BLaER1 (cell line): ENCODE results near the gene GGT5.
"Not testable (repeated sequence)": the region's sequence is repeated elsewhere in the genome, so short reads cannot be mapped to it uniquely, and the experiment has no call there.

ENCODE experiments used
- H3K27ac ChIP-seq: shearing (Covaris generic); formaldehyde crosslinking; 2 replicates; pipeline ENCODE4 v1.8.1; 2022
- H3K27me3 ChIP-seq: shearing (Covaris generic); formaldehyde crosslinking; 2 replicates; pipeline ENCODE4 v1.8.1; 2022
- H3K36me3 ChIP-seq: shearing (Covaris generic); formaldehyde crosslinking; 2 replicates; pipeline ENCODE4 v1.8.1; 2022
- H3K4me1 ChIP-seq: shearing (Covaris generic); formaldehyde crosslinking; 2 replicates; pipeline ENCODE4 v1.8.1; 2022
- H3K4me2 ChIP-seq: shearing (Covaris generic); formaldehyde crosslinking; 2 replicates; pipeline ENCODE4 v1.8.1; 2022
- H3K4me3 ChIP-seq: shearing (Covaris generic); formaldehyde crosslinking; 2 replicates; pipeline ENCODE4 v1.8.1; 2022
- H3K9ac ChIP-seq: shearing (Covaris generic); formaldehyde crosslinking; 2 replicates; pipeline ENCODE4 v1.8.1; 2022
- H3K9me3 ChIP-seq: shearing (Covaris generic); formaldehyde crosslinking; 2 replicates; pipeline ENCODE4 v1.8.1; 2022
- H4K20me1 ChIP-seq: shearing (Covaris generic); formaldehyde crosslinking; 2 replicates; pipeline ENCODE4 v1.8.1; 2022
- Cebpa-rat ChIP-seq: shearing (Covaris generic); IDR thresholded peaks from 2 replicates; pipeline ENCODE4 v1.8.1; 2022

Gene GGT5

GRCh38 chr22:24282401-24282800 is 37.5 kb upstream of the GGT5 start:
- H3K27ac ChIP-seq = no peak overlapping the region
- no peak overlapping the region for H3K4me3 ChIP-seq
- no peak overlapping the region for H3K4me2 ChIP-seq
- TF ChIP-seq Cebpa-rat = no peak
- H3K4me1 ChIP-seq = peaks cover 40% of the 10 kb centered on the region
- peaks cover 15% of the 10 kb centered on the region; the same call in 1 of the 2 replicates for H3K36me3 ChIP-seq
- H3K9ac ChIP-seq = no peak overlapping the region
- H3K27me3 ChIP-seq = no peaks in the 10 kb centered on the region
- H4K20me1 ChIP-seq = peaks cover 76% of the 10 kb centered on the region
- no peaks in the 10 kb centered on the region for H3K9me3 ChIP-seq

GRCh38 chr22:24280363-24280762 is 35.5 kb upstream of the GGT5 start:
- not testable (repeated sequence) for H3K4me3 ChIP-seq, H3K9ac ChIP-seq, H3K27me3 ChIP-seq, H3K9me3 ChIP-seq, H3K27ac ChIP-seq
- peak overlapping the region; percentile 9; the same call in 1 of the 2 replicates for H3K4me2 ChIP-seq
- H3K4me1 ChIP-seq = peaks cover 24% of the 10 kb centered on the region
- peaks cover 69% of the 10 kb centered on the region for H4K20me1 ChIP-seq
- H3K36me3 ChIP-seq = 0 out of 2 replicates have a peak, but pooled peaks cover 14% of the 10 kb centered on the region

DNA sequence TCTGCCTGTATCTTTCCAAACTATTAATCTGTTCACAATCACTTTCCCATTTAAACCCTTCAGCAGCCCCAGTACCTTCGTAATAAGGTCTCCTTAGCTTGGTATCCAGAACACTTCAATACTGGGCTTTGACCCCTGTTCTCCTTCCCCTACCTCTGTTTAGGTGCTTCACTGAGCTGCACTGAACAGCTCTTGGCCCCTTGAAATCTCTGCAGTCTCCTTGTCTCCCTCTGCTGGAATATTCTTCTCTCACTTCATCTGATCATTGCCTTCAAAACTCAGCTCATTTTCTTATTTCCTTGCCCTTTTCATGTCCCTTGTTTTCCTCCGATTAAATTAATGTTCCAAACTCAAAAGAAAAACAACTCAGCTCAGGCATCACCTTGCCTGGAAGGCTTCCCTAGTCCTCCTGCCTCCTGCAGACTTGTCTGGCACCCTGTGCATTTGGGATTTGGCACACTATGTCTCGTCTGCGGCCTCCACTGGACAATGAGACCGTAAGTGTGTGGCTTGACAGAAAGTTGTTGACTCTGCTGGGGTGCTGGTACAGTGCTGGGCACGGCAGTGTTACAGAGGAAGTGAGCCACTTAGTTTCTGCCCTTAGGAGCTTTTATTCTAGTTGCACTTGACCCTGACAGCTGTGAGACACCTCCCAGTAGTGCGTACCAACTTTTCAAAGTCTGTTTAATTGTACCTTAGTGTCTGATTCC is 30.0 kb upstream of the GGT5 start:
- H3K27ac ChIP-seq, H3K4me3 ChIP-seq, H3K27me3 ChIP-seq, H3K9me3 ChIP-seq, H3K4me2 ChIP-seq, H3K9ac ChIP-seq: not testable (repeated sequence)
- Histone ChIP-seq H3K36me3 (0 out of 2 replicates have a peak, but pooled peaks cover 11% of the 10 kb centered on the region), H4K20me1 (peaks cover 58% of the 10 kb centered on the region), H3K4me1 (peaks cover 38% of the 10 kb centered on the region)

DNA sequence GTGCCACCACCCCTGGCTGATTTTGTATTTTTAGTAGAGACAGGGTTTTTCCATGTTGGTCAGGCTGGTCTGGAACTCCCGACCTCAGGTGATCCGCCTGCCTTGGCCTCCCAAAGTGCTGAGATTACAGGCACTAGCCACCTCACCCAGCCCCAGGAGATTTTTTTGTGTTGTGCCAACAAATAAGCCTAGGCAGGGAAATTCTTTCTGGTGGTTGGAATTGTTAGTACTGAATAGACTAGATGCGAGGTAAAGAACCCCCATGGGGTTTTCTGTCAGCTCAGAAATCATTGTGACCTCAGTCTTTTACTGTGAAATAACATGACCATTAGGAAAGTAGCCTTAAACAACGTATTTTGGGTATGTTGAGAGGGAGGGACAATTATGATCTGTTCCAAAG is 29.0 kb upstream of the GGT5 start:
- H3K27me3 ChIP-seq = not testable (repeated sequence)
- Histone ChIP-seq H4K20me1 (peaks cover 49% of the 10 kb centered on the region), H3K9ac (peak overlapping the region; percentile 28; the same call in 1 of the 2 replicates)

DNA sequence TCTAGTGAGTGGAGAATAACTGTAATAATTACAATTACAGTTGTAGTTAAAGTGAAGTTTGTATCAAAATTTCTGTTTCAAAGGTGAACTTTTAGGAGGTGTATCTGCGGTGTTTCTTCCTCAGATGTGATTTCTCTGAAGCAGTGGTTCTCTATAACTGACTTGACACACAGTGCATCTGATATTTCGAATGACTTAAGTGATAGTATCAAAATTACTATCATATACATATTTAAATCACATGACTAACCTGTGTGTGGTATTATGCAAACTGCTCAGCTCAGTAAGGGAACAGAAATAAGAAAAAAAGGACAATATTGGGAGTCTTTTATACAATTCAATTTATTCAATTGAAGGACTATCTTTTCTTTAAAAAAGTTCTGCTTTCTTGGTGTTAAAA is 28.1 kb upstream of the GGT5 start:
- Histone ChIP-seq H3K4me2 (peak overlapping the region; percentile 84), H4K20me1 (peaks cover 49% of the 10 kb centered on the region), H3K4me1 (peaks cover 51% of the 10 kb centered on the region)
- not testable (repeated sequence) for H3K9ac ChIP-seq, H3K27ac ChIP-seq, H3K36me3 ChIP-seq, H3K4me3 ChIP-seq, H3K27me3 ChIP-seq, H3K9me3 ChIP-seq

More for the DNA sequence above, 29.0 kb upstream of the GGT5 start:
- not testable (repeated sequence) for H3K27ac ChIP-seq, H3K9me3 ChIP-seq, H3K36me3 ChIP-seq, H3K4me3 ChIP-seq
- H3K4me1 ChIP-seq = peaks cover 44% of the 10 kb centered on the region
- H3K4me2 ChIP-seq = peak overlapping the region; percentile 84

GRCh38 chr22:24271386-24271854 is 26.5 kb upstream of the GGT5 start:
- H3K27me3 ChIP-seq = no peaks in the 10 kb centered on the region
- peak overlapping the region; percentile 84 for H3K4me2 ChIP-seq
- TF ChIP-seq Cebpa-rat = no peak
- H3K4me3 ChIP-seq = peak overlapping the region; percentile 90
- peaks cover 49% of the 10 kb centered on the region for H4K20me1 ChIP-seq
- no peaks in the 10 kb centered on the region for H3K9me3 ChIP-seq
- H3K36me3 ChIP-seq = 0 out of 2 replicates have a peak, but pooled peaks cover 5% of the 10 kb centered on the region
- H3K27ac ChIP-seq = peak overlapping the region; percentile 96
- peak overlapping the region; percentile 96 for H3K9ac ChIP-seq
- peaks cover 54% of the 10 kb centered on the region for H3K4me1 ChIP-seq

DNA sequence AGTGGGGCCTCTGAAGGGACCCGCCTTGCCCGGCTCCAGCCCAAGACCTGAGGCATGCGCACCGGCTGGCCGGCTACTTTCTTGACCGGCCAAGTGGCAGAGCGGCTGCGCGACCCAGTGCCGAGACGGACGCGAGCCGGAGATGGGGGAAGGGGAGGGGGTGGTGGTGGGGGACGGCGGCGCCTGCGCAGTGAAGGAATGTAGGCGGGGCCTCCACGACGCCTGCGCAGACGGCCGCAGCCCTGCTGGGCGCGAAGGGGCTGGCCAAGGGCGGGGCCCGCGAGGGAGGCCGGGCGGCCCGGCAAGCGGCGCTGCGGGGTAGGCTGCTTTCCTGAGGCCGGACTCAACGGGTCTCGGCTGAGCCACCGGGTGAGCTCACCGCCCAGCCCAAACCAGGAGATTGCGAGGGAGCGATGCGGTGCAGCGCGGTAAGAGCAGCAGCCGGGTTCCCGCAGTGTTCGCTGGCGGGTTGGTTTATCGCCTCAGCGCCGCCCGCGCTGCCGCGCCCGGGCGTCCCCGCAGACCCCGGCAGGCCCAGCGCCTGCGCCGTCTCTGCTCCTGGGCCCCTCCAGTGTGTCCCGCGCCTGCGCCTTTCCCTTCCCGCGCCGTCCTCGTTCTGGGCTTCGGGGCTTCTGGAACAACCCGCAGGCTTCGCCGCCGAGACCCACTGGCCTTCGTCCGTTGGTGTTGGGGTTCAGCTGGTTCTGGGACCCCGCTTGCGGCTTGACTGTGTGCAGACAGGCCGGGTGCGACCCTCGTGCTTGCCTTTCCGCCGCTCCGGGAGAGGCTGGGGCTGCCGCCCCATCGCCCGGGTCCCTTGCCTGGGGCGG is 25.9 kb upstream of the GGT5 start, which contains the start of gene SPECC1L:
Gene SPECC1L (plus strand): TSS at position 276 of the 830 bp plus-strand sequence. CDS start 31,401 bp downstream, outside the sequence.
- Histone ChIP-seq H3K4me1 (peaks cover 61% of the 10 kb centered on the region), H3K27me3 (no peaks in the 10 kb centered on the region), H3K4me3 (peak within 1 kb of the TSS; percentile 90), H3K9ac (peak within 1 kb of the TSS; percentile 96), H3K36me3 (no peaks in the 10 kb centered on the region), H3K4me2 (peak within 1 kb of the TSS; percentile 84), H3K27ac (peak within 1 kb of the TSS; percentile 96), H3K9me3 (no peaks in the 10 kb centered on the region), H4K20me1 (peaks cover 42% of the 10 kb centered on the region)
- no peak for TF ChIP-seq Cebpa-rat

GRCh38 chr22:24266495-24266894 is 21.6 kb upstream of the GGT5 start:
- not testable (repeated sequence) for H3K36me3 ChIP-seq, H3K9ac ChIP-seq, H3K27ac ChIP-seq, H3K9me3 ChIP-seq, H3K27me3 ChIP-seq, H4K20me1 ChIP-seq, H3K4me3 ChIP-seq
- H3K4me1 ChIP-seq = peaks cover 60% of the 10 kb centered on the region
- peak overlapping the region; percentile 70; the same call in 1 of the 2 replicates for H3K4me2 ChIP-seq

- no peaks in the 10 kb centered on the region for H3K27me3 ChIP-seq
- H3K9me3 ChIP-seq = no peaks in the 10 kb centered on the region
- no peaks in the 10 kb centered on the region for H4K20me1 ChIP-seq
- peak overlapping the region; percentile 70 for H3K4me2 ChIP-seq
- no peak for TF ChIP-seq Cebpa-rat
- H3K27ac ChIP-seq = no peak overlapping the region
- peaks cover 62% of the 10 kb centered on the region for H3K4me1 ChIP-seq
- no peaks in the 10 kb centered on the region for H3K36me3 ChIP-seq
- no peak overlapping the region for H3K4me3 ChIP-seq
- no peak overlapping the region for H3K9ac ChIP-seq
Measured at GRCh38 chr22:24265734-24266133, 20.9 kb upstream of the GGT5 start.

DNA sequence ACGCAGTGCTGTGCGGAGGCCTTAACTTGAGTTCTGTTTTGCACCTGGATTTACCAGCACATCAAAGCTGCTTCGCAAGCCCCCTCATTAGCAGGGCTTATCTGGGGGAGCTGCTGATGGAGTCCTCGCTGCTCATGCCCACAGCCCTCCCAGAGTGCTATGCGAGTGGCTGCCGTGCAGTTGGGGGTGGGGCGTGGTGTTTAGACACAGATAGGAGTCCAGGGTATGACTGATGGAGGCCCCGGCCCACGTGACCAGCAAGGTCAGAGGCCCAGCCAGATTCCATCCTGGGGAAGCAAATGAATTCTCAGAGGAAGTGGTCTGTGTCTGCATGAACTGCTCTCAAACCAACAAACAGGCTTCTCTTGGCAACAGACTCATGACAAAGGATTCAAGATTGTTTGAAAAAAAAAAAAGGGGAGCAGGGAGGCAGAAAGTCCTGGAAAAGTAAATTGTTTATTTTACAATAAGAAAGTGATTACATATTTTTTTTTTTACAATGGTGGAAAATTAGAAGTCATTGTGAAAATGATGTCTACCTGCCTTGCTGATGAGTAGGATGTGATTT is 19.5 kb upstream of the GGT5 start:
- peak overlapping the region; percentile 70 for H3K4me2 ChIP-seq
- not testable (repeated sequence) for H3K36me3 ChIP-seq, H3K27me3 ChIP-seq, H3K9me3 ChIP-seq, H4K20me1 ChIP-seq, H3K9ac ChIP-seq, H3K4me3 ChIP-seq
- peak overlapping the region; percentile 64 for H3K27ac ChIP-seq
- peaks cover 57% of the 10 kb centered on the region for H3K4me1 ChIP-seq

GRCh38 chr22:24263479-24263878 is 18.6 kb upstream of the GGT5 start:
- not testable (repeated sequence) for H3K9me3 ChIP-seq, H3K4me3 ChIP-seq, H3K27ac ChIP-seq, H4K20me1 ChIP-seq, H3K36me3 ChIP-seq, H3K9ac ChIP-seq, H3K4me2 ChIP-seq, H3K27me3 ChIP-seq
- peaks cover 51% of the 10 kb centered on the region for H3K4me1 ChIP-seq

GRCh38 chr22:24262185-24262749 is 17.4 kb upstream of the GGT5 start:
- not testable (repeated sequence) for H3K36me3 ChIP-seq, H3K9ac ChIP-seq

DNA sequence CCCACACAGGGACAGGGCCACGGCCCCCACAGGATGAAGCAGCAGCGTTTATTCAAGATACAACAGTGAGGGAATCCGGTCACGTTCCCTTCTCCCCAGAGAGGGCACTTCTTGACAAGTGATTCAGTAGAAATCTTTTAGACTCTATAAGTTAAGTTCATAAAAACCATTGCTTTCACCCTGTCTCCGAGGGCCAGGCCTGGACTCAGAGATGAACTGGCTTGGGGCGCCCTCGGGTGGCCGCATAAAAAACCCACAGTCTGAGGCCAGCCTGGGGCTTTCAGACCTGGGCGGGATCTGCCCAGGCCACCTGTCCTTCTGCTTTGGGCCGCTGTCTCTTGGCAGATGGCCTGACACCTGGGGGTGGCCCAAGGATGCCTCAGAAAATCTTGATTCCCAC is 14.6 kb upstream of the GGT5 start:
- not testable (repeated sequence) for H4K20me1 ChIP-seq, H3K4me3 ChIP-seq, H3K9me3 ChIP-seq, H3K36me3 ChIP-seq, H3K27ac ChIP-seq, H3K27me3 ChIP-seq, H3K9ac ChIP-seq
- Histone ChIP-seq H3K4me1 (peaks cover 25% of the 10 kb centered on the region), H3K4me2 (peak overlapping the region; percentile 32; the same call in 1 of the 2 replicates)

More at GRCh38 chr22:24262185-24262749, 17.4 kb upstream of the GGT5 start:
- not testable (repeated sequence) for H3K27me3 ChIP-seq, H3K9me3 ChIP-seq, H3K27ac ChIP-seq, H4K20me1 ChIP-seq, H3K4me3 ChIP-seq
- Histone ChIP-seq H3K4me1 (peaks cover 44% of the 10 kb centered on the region), H3K4me2 (peak overlapping the region; percentile 39)
